SK-N-MC (cell line): Measurements from ENCODE around the gene ROPN1L.

Source experiments
- EZH2 ChIP-seq: fragments of 200-600 bp; sonication (generic); IDR thresholded peaks from one replicate; pipeline ENCODE4 v1.6.1; 2017; ENCODE audit warnings: antibody characterized with exemption
- FOXP2 ChIP-seq: optimal IDR thresholded peaks from 2 replicates; pipeline ENCODE3; 2011; ENCODE audit warnings: mild to moderate bottlenecking, moderate library complexity; ENCODE audit not compliant: insufficient read depth; ENCODE audit errors: extremely low read length, control extremely low read depth
- POLR2AphosphoS5 ChIP-seq: IDR thresholded peaks from 2 replicates; pipeline ENCODE4 v1.6.1; 2012; ENCODE audit warnings: mild to moderate bottlenecking, low read depth, low read length, borderline replicate concordance

GRCh38 chr5:10427978-10428377, 13.7 kb upstream of the ROPN1L start:
- no peak for TF ChIP-seq EZH2
- no peak for TF ChIP-seq POLR2AphosphoS5
- no peak for TF ChIP-seq FOXP2
